Fibroblast of lung (primary cell): ENCODE measurements around the gene BPIFB3.

Experiments used
- CTCF ChIP-seq, 2 donors: IDR thresholded peaks in 1 of 2; conservative IDR thresholded peaks in 1 of 2; 1 replicate in 1 of 2; 2 replicates in 1 of 2; pipeline ENCODE4 v1.5.1; 2011 to 2012; ENCODE audit warnings: low read length in 2 of 2, control low read depth in 1 of 2, inconsistent platforms in 1 of 2, low read depth in 1 of 2, mild to moderate bottlenecking in 1 of 2
- EZH2 ChIP-seq: IDR thresholded peaks from 2 replicates; pipeline ENCODE4 v1.5.1; 2012; ENCODE audit warnings: low read length, control low read depth, mild to moderate bottlenecking; ENCODE audit errors: missing control alignments

GRCh38 chr20:33069673-33070072, 16.0 kb downstream of the BPIFB3 start:
- no peak for TF ChIP-seq CTCF (conservative IDR thresholded peaks at IDR 0.05 in 1 of 2, IDR thresholded peaks at IDR 0.05 in 1 of 2; ENCODE audit: low read depth in 1 of 2, low read length in 2 of 2)
- TF ChIP-seq EZH2: no peak
